NT2/D1 (cell line): ENCODE results near the gene DMPK.

Experiments used
- YY1 ChIP-seq: IDR thresholded peaks from 2 replicates; pipeline ENCODE4 v1.6.1; 2011; ENCODE audit not compliant: insufficient read length, insufficient read depth
- ZNF274 ChIP-seq: IDR thresholded peaks from 2 replicates; pipeline ENCODE4 v1.6.1; 2011; ENCODE audit warnings: mild to moderate bottlenecking, low read depth, low read length

- TF ChIP-seq YY1 (no peak), ZNF274 (no peak)
Measured at GRCh38 chr19:45754323-45754722, 28.0 kb downstream of the DMPK start.
